GM10266 (cell line): ENCODE results near the gene GLYR1.

Source experiments
- DNase-seq: peaks from one replicate; pipeline ENCODE4 v3.0.0; 2012; ENCODE audit errors: extremely low spot score
- CTCF ChIP-seq: IDR thresholded peaks from 2 replicates; pipeline ENCODE4 v1.5.1; 2012; ENCODE audit warnings: mild to moderate bottlenecking, low read depth; ENCODE audit not compliant: control insufficient read depth, insufficient read depth; ENCODE audit errors: missing control alignments

The GLYR1 gene

GRCh38 chr16:4869147-4869805, 22.2 kb upstream of the GLYR1 start:
- DNase-seq = no peak
- TF ChIP-seq CTCF = no peak

- TF ChIP-seq CTCF = no peak
These were observed 21.4 kb upstream of the GLYR1 start for GRCh38 chr16:4868535-4868934.

GRCh38 chr16:4868026-4868425, 20.9 kb upstream of the GLYR1 start:
- DNase-seq = no peak
- no peak for TF ChIP-seq CTCF

More at GRCh38 chr16:4868535-4868934, 21.4 kb upstream of the GLYR1 start:
- DNase-seq = no peak

GRCh38 chr16:4866586-4866985, 19.5 kb upstream of the GLYR1 start:
- TF ChIP-seq CTCF = no peak
- no peak for DNase-seq

GRCh38 chr16:4865231-4865860, 18.3 kb upstream of the GLYR1 start:
- TF ChIP-seq CTCF = no peak
- DNase-seq = no peak

- no peak for DNase-seq
- no peak for TF ChIP-seq CTCF
These were observed 17.6 kb upstream of the GLYR1 start for GRCh38 chr16:4864728-4865127.

GRCh38 chr16:4862639-4863038, 15.6 kb upstream of the GLYR1 start:
- DNase-seq = no peak
- no peak for TF ChIP-seq CTCF
